ENCODE data around the gene ADM5. TPM values are rescaled to one million over a fixed set of nuclear protein-coding genes. Genes with fewer than 3 reads are reported as not detected.

ADM5 gene
- total and polyA plus RNA-seq, 11 donors = 0.14 to 1.6 (median 0.60) TPM; not detected in 1

GRCh38 chr19:49658566-49659442, 30.6 kb upstream of the ADM5 start:
- no peak for DNase-seq
- no peak overlapping the region for H3K27ac ChIP-seq
- H3K9me3 ChIP-seq = no peaks in the 10 kb centered on the region
- peaks cover 0 to 15% (median 2%) of the 10 kb centered on the region in 12 donors for H3K4me1 ChIP-seq
- H3K36me3 ChIP-seq = peaks cover 6 to 94% (median 90%) of the 10 kb centered on the region in 9 donors
- H3K4me3 ChIP-seq = no peak overlapping the region
- TF ChIP-seq, protein P1, sequence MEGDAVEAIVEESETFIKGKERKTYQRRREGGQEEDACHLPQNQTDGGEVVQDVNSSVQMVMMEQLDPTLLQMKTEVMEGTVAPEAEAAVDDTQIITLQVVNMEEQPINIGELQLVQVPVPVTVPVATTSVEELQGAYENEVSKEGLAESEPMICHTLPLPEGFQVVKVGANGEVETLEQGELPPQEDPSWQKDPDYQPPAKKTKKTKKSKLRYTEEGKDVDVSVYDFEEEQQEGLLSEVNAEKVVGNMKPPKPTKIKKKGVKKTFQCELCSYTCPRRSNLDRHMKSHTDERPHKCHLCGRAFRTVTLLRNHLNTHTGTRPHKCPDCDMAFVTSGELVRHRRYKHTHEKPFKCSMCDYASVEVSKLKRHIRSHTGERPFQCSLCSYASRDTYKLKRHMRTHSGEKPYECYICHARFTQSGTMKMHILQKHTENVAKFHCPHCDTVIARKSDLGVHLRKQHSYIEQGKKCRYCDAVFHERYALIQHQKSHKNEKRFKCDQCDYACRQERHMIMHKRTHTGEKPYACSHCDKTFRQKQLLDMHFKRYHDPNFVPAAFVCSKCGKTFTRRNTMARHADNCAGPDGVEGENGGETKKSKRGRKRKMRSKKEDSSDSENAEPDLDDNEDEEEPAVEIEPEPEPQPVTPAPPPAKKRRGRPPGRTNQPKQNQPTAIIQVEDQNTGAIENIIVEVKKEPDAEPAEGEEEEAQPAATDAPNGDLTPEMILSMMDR (IDR thresholded peaks at IDR 0.05) = no peak
- TF ChIP-seq POLR2A (IDR thresholded peaks at IDR 0.05) = no peak
- intact Hi-C loops (cut with DNase I) = no loop called here
- ATAC-seq = no peak
- WGBS, 4 donors = 90 to 92% (median 92%) methylated on average over 7 to 12 of the region's 12 CpGs
- no peaks in the 10 kb centered on the region for H3K27me3 ChIP-seq

- H3K36me3 ChIP-seq = peaks cover 6 to 78% (median 74%) of the 10 kb centered on the region in 9 donors
- H3K27me3 ChIP-seq = no peaks in the 10 kb centered on the region
- no peak overlapping the region for H3K27ac ChIP-seq
- DNase-seq (peak in 1 of 5 donors; percentile 30), ATAC-seq (no peak)
- TF ChIP-seq, protein P1 (IDR thresholded peaks at IDR 0.05) = no peak
- no peak for TF ChIP-seq POLR2A (IDR thresholded peaks at IDR 0.05)
- H3K9me3 ChIP-seq = no peaks in the 10 kb centered on the region
- intact Hi-C loops (cut with DNase I) = no loop called here
- no peak overlapping the region for H3K4me3 ChIP-seq
- WGBS, 4 donors = 87 to 91% (median 89%) methylated on average over 11 to 15 of the region's 15 CpGs
- peaks cover 0 to 19% (median 9%) of the 10 kb centered on the region in 12 donors for H3K4me1 ChIP-seq
Observed at GRCh38 chr19:49660338-49660961, 28.9 kb upstream of the ADM5 start.

- no peak overlapping the region for H3K27ac ChIP-seq
- ATAC-seq (no peak), DNase-seq (no peak)
- no peaks in the 10 kb centered on the region for H3K27me3 ChIP-seq
- no peak overlapping the region for H3K4me3 ChIP-seq
- intact Hi-C loops (cut with DNase I) = no loop called here
- WGBS, 4 donors = 93 to 97% (median 93%) methylated on average over 12 to 16 of the region's 16 CpGs
- no peaks in the 10 kb centered on the region for H3K9me3 ChIP-seq
- H3K36me3 ChIP-seq = peaks cover 6 to 62% (median 58%) of the 10 kb centered on the region in 9 donors
- peaks cover 0 to 31% (median 17%) of the 10 kb centered on the region in 12 donors for H3K4me1 ChIP-seq
- TF ChIP-seq, protein P1 (IDR thresholded peaks at IDR 0.05) = no peak
- no peak for TF ChIP-seq POLR2A (IDR thresholded peaks at IDR 0.05)
Observed at GRCh38 chr19:49662011-49662410, 27.4 kb upstream of the ADM5 start.

- Histone ChIP-seq H3K9me3 (no peaks in the 10 kb centered on the region), H3K27ac (peak overlapping the region in 1 of 12 donors; percentile 60), H3K27me3 (no peaks in the 10 kb centered on the region), H3K4me3 (no peak overlapping the region), H3K4me1 (peaks cover 0 to 33% (median 17%) of the 10 kb centered on the region in 12 donors), H3K36me3 (peaks cover 3 to 50% (median 46%) of the 10 kb centered on the region in 9 donors)
- TF ChIP-seq, protein P1 (IDR thresholded peaks at IDR 0.05) = no peak
- no peak for TF ChIP-seq POLR2A (IDR thresholded peaks at IDR 0.05)
- no peak for ATAC-seq
- 88 to 94% (median 90%) methylated on average over 12 of the region's 12 CpGs for WGBS, 4 donors
- peak in 1 of 5 donors; percentile 24 for DNase-seq
- intact Hi-C loops (cut with DNase I) = no loop called here
Observed at GRCh38 chr19:49663224-49663623, 26.2 kb upstream of the ADM5 start.
